ENCODE data around the gene DHRS7C.

Gene DHRS7C

DNA sequence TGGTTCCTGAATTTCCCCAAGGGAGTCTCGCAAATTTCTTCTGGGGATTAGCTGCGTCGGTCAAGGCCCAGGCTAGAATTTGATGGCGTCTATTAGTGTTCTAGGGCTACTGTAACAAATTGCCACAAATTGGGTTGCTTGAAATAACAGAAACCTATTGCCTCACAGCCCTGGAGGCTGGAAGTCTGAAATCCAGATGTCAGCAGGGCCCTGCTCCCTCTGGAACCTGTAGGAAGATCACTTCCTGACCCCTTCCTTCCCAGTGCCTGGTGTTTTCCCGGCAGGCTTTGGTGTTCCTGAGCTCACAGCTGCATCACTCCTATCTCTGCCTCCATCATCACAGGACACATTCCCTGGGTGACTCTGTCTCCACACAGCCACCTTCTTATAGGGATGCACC, 24.4 kb downstream of the DHRS7C start:
- no peak for DNase-seq (ENCODE audit: low read depth in 1 of 2, low spot score in 1 of 2)

DNA sequence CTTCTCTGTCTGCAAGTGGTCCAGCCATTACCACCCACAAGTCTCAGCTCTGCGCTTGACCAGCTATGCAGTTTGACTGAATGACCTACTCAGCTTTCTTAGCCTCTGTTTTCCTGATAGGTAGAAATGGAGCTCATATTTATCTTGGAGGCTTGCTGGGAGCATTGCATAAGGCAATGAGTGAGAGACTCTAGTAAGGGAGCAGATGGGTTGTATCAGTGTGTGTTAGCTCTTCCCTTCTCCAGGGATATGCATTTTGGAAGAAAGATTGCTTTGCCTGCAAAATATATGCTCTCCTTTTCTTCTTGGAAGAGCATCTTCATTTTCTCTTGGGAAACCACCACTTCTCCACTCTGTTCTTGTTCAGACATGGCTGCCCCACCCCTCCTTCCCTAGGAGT, 26.1 kb downstream of the DHRS7C start:
- DNase-seq (ENCODE audit: low read depth in 1 of 2, low spot score in 1 of 2), result no peak

DNA sequence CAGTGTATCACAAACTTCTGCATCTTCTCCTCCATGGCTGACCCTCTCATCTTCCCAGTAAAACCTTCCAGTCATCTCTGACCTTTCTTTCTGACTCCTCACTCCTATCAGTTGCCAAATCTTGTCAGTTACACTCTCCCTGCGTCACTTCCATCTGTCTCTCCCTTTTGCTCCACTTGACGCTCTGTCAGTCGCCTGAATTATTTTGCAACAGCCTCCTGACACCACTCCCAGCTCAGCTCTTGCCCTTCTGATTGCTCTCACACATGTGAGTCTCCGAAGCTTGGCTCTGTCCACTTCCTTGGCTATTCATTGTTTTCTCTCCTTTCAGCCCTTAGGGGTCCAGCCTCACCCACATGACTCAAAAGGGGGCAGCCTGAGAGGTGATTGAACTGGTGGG, 27.7 kb downstream of the DHRS7C start:
- DNase-seq (ENCODE audit: low read depth in 1 of 2, low spot score in 1 of 2), result no peak

DNA sequence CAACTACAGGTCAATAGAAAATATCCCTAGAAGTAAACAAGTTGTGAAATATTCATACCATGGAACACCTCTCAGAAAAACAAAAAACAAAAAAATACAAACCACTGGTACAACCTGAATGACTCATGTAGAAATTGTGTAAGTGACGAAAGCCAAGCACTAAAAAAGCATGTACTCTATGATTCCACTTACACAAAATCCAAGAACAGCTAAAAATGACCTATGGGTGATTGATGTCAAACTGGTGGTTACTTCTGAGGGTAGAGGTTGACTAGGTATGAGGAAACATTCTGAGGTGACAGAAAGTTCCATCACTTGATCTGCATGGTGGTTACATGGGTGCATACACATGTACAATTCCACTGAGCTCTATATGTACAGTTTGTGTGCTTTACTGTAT, 31.1 kb downstream of the DHRS7C start:
- DNase-seq (ENCODE audit: low read depth in 1 of 2, low spot score in 1 of 2), result no peak

DNA sequence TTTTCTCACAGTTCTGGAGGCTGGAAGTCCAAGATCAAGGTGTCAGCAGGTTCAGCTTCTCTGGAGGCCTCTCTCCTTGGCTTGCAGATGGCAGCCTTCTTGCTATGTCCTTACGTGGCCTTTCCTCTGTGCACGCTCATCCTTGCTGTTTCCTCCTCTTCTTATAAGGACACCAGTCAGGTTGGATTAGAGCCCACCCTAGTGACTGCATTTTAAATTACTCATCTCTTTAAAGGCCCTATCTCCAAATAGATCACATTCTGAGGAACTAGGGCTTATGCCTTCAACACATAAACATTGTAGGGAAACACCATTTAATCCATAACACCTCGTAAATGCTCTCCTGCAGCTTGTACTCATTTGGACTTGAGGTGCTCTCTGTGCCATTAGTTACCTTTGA, 36.3 kb downstream of the DHRS7C start:
- no peak for DNase-seq (ENCODE audit: low read depth in 1 of 2, low spot score in 1 of 2)

DNA sequence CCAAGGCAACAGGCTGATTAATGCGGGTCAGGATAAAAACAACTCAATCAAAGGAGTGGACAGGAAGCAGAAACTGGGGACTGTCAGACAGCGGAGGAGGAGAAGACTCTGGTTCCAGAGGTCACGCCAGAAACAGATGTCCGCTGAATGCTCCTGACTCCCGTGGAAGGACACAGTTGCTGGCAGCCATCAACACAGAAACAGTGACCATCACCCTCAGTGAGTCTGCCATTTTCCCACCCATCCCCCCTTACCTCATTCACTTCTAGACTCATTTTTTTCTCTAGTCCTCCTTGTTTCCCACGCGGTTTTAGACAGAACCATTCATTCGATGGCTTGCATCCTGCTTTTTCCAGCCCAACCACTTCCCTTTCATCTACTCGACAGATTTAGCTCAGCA, 40.9 kb downstream of the DHRS7C start:
- no peak for DNase-seq (ENCODE audit: low read depth in 1 of 2, low spot score in 1 of 2)

DNA sequence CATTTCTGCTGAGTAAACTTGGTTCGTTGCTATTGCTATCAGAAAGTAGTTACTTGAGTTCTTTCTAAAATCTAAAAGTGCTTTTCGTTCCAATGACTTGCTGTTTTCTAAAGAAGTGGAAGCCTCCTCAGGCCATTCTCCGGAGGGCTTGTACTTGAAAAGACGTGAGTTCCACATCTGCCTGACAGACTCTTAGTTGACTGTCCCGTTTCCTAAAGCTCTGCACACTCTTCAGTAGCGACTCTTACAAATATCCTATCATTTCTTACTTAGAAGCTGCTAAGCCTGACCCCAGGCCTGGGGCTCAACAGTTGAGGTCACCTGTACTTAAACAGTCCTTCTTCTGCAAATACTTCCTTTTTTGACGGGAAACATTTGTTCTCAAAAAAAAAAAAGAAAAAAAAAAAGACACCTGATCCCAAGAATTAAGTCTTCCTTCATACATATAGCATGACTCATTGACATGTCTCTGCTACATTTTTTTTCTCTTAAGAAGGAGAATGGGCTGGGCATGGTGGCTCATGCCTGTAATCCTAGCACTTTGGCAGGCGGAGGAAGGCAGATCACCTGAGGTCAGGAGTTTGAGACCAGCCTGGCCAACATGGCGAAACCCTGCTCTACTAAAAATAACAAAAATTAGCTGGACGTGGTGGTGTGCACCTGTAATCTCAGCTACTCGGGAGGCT, 61.5 kb downstream of the DHRS7C start:
- DNase-seq (ENCODE audit: low read depth in 1 of 2, low spot score in 1 of 2), result no peak

DNA sequence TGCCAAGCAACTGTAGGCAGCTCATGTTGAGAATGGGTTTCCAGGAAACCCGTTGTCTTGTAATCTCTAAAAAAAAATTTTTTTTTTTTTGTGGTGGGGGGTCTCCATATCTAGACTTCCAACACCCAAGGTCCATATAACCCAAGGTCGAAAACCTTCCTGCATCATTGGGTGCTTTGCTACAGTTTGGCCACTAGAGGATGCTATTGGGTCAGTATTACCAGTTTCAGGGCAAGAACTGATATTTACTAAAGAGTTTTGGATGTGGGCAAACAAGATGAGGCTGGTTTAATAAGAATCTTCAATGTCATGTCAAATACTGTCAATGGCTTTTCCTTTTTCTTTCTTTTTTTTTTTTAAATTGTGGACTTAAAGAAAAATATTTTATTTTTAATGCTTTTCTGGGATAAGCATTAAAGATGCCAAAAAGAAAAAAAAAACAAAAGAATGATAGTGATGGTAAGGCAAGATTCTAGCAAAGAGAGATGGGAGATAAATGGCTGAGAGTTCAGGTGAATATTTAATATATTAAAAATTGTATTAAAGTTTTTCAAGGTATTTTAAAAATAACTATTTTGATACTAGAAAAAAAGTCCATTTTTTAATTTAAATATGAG, 62.2 kb downstream of the DHRS7C start:
- DNase-seq (ENCODE audit: low read depth in 1 of 2, low spot score in 1 of 2), result no peak

DNA sequence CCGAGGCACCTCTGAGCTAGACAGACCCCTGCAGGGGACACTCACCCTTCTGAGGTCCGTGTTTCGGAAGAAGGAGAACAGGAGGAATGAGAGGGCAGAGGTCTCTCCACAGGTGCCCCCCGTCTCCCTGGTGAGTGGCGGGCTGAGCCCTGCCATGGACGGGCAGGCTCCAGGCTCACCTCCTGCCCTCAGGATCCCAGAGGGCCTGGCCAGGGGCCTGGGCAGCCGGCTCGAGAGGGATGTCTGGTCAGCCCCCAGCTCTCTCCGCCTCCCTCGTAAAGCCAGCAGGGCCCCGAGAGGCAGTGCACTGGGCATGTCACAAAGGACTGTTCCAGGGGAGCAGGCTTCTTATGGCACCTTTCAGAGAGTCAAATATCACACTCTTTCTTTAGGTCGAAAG, 62.8 kb downstream of the DHRS7C start:
- DNase-seq (ENCODE audit: low read depth in 1 of 2, low spot score in 1 of 2), result no peak

DNA sequence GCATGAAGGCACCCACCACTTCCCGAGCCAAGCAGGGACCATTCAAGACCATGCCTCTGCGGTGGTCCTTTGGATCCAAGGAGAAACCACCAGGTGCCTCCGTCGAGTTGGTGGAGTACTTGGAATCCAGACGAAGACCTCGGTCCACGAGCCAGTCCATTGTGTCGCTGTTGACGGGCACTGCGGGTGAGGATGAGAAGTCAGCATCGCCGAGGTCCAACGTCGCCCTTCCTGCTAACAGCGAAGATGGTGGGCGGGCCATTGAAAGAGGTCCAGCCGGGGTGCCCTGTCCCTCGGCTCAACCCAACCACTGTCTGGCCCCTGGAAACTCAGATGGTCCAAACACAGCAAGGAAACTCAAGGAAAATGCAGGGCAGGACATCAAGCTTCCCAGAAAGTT, 63.4 kb downstream of the DHRS7C start:
- DNase-seq (ENCODE audit: low read depth in 1 of 2, low spot score in 1 of 2), result no peak

DNA sequence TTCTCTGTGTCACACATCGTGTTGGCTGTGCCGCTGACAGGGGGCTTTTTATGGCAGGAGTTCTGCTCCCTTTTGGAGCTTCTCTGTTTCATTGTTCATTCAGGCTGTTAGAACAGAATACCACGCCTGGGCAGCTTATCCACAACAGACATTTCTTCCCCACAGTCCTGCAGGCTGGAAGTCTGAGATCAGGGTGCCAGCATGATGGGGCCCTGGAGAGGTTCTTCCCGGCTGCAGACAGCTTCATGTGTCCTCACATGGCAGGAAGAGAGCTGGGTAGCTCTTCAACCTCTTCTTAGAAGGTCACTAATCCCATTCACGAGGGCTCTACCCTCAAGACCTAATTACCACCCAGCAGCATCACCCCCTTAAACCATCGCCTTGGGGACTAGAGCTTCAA, 65.1 kb downstream of the DHRS7C start:
- no peak for DNase-seq (ENCODE audit: low read depth in 1 of 2, low spot score in 1 of 2)

DNA sequence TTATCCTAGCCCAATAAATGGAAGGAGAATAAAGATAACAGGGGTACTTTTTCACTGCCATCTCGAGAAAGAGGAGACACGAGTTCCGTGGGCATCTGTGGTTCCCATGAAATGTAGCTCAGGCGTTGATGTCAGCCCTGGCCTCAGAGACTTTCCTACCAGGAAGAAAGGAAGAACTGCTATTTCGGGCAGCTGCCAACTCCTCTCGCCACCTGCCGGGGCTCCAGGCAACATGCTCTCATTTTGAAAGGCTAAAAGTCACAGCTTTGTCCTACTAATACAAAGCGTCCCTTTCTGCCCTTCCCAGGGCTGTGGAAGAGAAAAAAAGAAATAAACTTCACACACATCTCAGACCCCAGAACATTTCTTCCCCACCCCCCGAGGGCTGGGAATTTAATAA, 65.8 kb downstream of the DHRS7C start:
- DNase-seq (ENCODE audit: low read depth in 1 of 2, low spot score in 1 of 2), result no peak
